ENCODE results near the gene NOD2.

DNA sequence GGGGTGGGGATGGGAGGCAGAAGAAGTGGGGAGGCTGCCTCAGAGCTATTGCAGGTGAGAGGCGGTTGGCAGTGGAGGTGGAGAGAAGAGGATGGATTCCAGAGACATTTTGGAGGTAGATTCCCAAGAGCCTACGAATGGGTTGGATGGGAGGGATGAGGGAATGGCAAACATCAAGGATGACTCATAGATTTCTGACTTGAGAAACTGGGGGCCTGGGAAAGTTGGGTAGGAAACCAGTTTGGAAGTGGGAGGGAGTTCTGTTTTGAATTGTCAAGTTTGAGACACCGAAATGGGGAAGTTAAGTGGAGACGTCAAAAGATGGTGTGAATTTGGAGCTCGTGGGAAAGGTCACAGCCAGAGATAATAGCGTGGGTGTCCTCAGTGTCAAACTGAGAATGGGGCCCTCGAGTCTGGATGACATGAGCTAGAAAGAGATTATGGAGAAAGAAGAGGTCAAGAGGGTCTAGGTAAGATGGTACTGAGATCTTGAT is 42.3 kb downstream of the NOD2 start:
- TF ChIP-seq, protein P1, sequence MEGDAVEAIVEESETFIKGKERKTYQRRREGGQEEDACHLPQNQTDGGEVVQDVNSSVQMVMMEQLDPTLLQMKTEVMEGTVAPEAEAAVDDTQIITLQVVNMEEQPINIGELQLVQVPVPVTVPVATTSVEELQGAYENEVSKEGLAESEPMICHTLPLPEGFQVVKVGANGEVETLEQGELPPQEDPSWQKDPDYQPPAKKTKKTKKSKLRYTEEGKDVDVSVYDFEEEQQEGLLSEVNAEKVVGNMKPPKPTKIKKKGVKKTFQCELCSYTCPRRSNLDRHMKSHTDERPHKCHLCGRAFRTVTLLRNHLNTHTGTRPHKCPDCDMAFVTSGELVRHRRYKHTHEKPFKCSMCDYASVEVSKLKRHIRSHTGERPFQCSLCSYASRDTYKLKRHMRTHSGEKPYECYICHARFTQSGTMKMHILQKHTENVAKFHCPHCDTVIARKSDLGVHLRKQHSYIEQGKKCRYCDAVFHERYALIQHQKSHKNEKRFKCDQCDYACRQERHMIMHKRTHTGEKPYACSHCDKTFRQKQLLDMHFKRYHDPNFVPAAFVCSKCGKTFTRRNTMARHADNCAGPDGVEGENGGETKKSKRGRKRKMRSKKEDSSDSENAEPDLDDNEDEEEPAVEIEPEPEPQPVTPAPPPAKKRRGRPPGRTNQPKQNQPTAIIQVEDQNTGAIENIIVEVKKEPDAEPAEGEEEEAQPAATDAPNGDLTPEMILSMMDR (IDR thresholded peaks at IDR 0.05; ENCODE audit: insufficient read depth, low read depth, low read length), result no peak
- TF ChIP-seq EZH2 (IDR thresholded peaks at IDR 0.05; ENCODE audit: insufficient read depth, low read length), result no peak

Data from astrocyte (in vitro differentiated cells and primary cell).